GM23338 (cell line): ENCODE measurements around the gene GPC6.

Source experiments
- CREB1 ChIP-seq: fragments of 250-450 bp; sonication (Bioruptor Pico); IDR thresholded peaks from 2 replicates; pipeline ENCODE4 v1.5.0; 2020; ENCODE audit warnings: low read depth, mild to moderate bottlenecking, moderate library complexity
- EZH2 ChIP-seq: fragments of 200-600 bp; sonication (generic); IDR thresholded peaks from one replicate; pipeline ENCODE4 v1.8.0; 2017; ENCODE audit warnings: antibody characterized with exemption, mild to moderate bottlenecking, low read depth; ENCODE audit not compliant: unreplicated experiment
- EZH2phosphoT487 ChIP-seq: fragments of 200-600 bp; sonication (generic); IDR thresholded peaks from one replicate; pipeline ENCODE4 v1.8.1; 2018; ENCODE audit warnings: antibody characterized with exemption; ENCODE audit not compliant: unreplicated experiment
- JUNB ChIP-seq: IDR thresholded peaks from one replicate; pipeline ENCODE4 v1.6.1; 2016; ENCODE audit warnings: antibody characterized with exemption; ENCODE audit not compliant: unreplicated experiment
- NANOG ChIP-seq: IDR thresholded peaks from 2 replicates; pipeline ENCODE4 v1.6.1; 2016; ENCODE audit warnings: antibody characterized with exemption, borderline replicate concordance
- POLR2AphosphoS5 ChIP-seq: IDR thresholded peaks from 2 replicates; pipeline ENCODE4 v1.6.1; 2016; ENCODE audit warnings: antibody characterized with exemption, low read depth
- STAT1 ChIP-seq: IDR thresholded peaks from one replicate; pipeline ENCODE4 v1.6.1; 2016; ENCODE audit warnings: antibody characterized with exemption; ENCODE audit not compliant: unreplicated experiment
- ZNF114 ChIP-seq: fragments of 250-450 bp; sonication (Bioruptor Pico); IDR thresholded peaks from 2 replicates; pipeline ENCODE4 v1.5.0; 2020; ENCODE audit warnings: mild to moderate bottlenecking, moderate library complexity
- ZNF331 ChIP-seq: fragments of 250-450 bp; sonication (Bioruptor Pico); IDR thresholded peaks from 2 replicates; pipeline ENCODE4 v1.5.0; 2020; ENCODE audit warnings: low read depth, mild to moderate bottlenecking, moderate library complexity
- TF ChIP-seq, protein P1 (sequence below), 2 experiments: fragments of 200-600 bp in 1 of 2; sonication (generic) in 1 of 2; conservative IDR thresholded peaks; 2 replicates each; pipeline versions ENCODE4 v1.5.1 to v1.6.1; 2016 to 2017; ENCODE audit warnings: antibody characterized with exemption in 2 of 2, low read depth in 2 of 2, mild to moderate bottlenecking in 2 of 2, moderate library complexity in 1 of 2
- TF ChIP-seq, protein P2 (sequence below): IDR thresholded peaks from one replicate; pipeline ENCODE4 v1.6.1; 2018; ENCODE audit warnings: antibody characterized with exemption; ENCODE audit not compliant: unreplicated experiment
- TF ChIP-seq, protein P3 (sequence below): IDR thresholded peaks from 2 replicates; pipeline ENCODE4 v1.6.1; 2016; ENCODE audit warnings: antibody characterized with exemption
- TF ChIP-seq, protein P4 (sequence below): fragments of 250-450 bp; sonication (Bioruptor Pico); IDR thresholded peaks from 2 replicates; pipeline ENCODE4 v1.5.0; 2020; ENCODE audit warnings: mild to moderate bottlenecking, moderate library complexity

DNA sequence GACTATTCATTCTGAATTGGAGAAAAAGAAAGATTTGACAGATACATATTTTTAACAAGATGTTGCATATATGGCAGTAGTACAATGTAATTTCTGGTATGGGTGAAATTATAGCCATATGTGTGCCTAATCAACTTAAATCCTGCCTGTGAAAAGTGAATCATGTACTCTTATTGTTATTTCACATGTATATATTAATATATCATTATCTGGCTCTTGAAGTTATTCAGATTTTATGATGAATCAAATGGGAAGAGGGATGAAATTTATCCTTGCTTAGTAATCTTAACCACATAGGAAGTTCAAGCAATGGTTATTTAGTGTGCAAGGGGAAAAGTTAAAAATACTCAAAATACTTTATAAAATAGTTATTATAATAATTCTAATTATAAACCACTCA, 80.5 kb downstream of the GPC6 start:
- no peak for TF ChIP-seq EZH2
- TF ChIP-seq, protein P1, sequence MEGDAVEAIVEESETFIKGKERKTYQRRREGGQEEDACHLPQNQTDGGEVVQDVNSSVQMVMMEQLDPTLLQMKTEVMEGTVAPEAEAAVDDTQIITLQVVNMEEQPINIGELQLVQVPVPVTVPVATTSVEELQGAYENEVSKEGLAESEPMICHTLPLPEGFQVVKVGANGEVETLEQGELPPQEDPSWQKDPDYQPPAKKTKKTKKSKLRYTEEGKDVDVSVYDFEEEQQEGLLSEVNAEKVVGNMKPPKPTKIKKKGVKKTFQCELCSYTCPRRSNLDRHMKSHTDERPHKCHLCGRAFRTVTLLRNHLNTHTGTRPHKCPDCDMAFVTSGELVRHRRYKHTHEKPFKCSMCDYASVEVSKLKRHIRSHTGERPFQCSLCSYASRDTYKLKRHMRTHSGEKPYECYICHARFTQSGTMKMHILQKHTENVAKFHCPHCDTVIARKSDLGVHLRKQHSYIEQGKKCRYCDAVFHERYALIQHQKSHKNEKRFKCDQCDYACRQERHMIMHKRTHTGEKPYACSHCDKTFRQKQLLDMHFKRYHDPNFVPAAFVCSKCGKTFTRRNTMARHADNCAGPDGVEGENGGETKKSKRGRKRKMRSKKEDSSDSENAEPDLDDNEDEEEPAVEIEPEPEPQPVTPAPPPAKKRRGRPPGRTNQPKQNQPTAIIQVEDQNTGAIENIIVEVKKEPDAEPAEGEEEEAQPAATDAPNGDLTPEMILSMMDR (conservative IDR thresholded peaks at IDR 0.05; ENCODE audit: low read depth in 2 of 2): no peak
- TF ChIP-seq NANOG: no peak
- TF ChIP-seq, protein P2, sequence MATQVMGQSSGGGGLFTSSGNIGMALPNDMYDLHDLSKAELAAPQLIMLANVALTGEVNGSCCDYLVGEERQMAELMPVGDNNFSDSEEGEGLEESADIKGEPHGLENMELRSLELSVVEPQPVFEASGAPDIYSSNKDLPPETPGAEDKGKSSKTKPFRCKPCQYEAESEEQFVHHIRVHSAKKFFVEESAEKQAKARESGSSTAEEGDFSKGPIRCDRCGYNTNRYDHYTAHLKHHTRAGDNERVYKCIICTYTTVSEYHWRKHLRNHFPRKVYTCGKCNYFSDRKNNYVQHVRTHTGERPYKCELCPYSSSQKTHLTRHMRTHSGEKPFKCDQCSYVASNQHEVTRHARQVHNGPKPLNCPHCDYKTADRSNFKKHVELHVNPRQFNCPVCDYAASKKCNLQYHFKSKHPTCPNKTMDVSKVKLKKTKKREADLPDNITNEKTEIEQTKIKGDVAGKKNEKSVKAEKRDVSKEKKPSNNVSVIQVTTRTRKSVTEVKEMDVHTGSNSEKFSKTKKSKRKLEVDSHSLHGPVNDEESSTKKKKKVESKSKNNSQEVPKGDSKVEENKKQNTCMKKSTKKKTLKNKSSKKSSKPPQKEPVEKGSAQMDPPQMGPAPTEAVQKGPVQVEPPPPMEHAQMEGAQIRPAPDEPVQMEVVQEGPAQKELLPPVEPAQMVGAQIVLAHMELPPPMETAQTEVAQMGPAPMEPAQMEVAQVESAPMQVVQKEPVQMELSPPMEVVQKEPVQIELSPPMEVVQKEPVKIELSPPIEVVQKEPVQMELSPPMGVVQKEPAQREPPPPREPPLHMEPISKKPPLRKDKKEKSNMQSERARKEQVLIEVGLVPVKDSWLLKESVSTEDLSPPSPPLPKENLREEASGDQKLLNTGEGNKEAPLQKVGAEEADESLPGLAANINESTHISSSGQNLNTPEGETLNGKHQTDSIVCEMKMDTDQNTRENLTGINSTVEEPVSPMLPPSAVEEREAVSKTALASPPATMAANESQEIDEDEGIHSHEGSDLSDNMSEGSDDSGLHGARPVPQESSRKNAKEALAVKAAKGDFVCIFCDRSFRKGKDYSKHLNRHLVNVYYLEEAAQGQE: no peak
- TF ChIP-seq EZH2phosphoT487: no peak
- TF ChIP-seq ZNF114: no peak
- TF ChIP-seq CREB1: no peak
- TF ChIP-seq POLR2AphosphoS5: no peak
- TF ChIP-seq JUNB: no peak
- TF ChIP-seq STAT1: no peak
- TF ChIP-seq, protein P3, sequence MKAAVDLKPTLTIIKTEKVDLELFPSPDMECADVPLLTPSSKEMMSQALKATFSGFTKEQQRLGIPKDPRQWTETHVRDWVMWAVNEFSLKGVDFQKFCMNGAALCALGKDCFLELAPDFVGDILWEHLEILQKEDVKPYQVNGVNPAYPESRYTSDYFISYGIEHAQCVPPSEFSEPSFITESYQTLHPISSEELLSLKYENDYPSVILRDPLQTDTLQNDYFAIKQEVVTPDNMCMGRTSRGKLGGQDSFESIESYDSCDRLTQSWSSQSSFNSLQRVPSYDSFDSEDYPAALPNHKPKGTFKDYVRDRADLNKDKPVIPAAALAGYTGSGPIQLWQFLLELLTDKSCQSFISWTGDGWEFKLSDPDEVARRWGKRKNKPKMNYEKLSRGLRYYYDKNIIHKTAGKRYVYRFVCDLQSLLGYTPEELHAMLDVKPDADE: no peak
- no peak for TF ChIP-seq ZNF331 (CRISPR knock-in tag)
- TF ChIP-seq, protein P4, sequence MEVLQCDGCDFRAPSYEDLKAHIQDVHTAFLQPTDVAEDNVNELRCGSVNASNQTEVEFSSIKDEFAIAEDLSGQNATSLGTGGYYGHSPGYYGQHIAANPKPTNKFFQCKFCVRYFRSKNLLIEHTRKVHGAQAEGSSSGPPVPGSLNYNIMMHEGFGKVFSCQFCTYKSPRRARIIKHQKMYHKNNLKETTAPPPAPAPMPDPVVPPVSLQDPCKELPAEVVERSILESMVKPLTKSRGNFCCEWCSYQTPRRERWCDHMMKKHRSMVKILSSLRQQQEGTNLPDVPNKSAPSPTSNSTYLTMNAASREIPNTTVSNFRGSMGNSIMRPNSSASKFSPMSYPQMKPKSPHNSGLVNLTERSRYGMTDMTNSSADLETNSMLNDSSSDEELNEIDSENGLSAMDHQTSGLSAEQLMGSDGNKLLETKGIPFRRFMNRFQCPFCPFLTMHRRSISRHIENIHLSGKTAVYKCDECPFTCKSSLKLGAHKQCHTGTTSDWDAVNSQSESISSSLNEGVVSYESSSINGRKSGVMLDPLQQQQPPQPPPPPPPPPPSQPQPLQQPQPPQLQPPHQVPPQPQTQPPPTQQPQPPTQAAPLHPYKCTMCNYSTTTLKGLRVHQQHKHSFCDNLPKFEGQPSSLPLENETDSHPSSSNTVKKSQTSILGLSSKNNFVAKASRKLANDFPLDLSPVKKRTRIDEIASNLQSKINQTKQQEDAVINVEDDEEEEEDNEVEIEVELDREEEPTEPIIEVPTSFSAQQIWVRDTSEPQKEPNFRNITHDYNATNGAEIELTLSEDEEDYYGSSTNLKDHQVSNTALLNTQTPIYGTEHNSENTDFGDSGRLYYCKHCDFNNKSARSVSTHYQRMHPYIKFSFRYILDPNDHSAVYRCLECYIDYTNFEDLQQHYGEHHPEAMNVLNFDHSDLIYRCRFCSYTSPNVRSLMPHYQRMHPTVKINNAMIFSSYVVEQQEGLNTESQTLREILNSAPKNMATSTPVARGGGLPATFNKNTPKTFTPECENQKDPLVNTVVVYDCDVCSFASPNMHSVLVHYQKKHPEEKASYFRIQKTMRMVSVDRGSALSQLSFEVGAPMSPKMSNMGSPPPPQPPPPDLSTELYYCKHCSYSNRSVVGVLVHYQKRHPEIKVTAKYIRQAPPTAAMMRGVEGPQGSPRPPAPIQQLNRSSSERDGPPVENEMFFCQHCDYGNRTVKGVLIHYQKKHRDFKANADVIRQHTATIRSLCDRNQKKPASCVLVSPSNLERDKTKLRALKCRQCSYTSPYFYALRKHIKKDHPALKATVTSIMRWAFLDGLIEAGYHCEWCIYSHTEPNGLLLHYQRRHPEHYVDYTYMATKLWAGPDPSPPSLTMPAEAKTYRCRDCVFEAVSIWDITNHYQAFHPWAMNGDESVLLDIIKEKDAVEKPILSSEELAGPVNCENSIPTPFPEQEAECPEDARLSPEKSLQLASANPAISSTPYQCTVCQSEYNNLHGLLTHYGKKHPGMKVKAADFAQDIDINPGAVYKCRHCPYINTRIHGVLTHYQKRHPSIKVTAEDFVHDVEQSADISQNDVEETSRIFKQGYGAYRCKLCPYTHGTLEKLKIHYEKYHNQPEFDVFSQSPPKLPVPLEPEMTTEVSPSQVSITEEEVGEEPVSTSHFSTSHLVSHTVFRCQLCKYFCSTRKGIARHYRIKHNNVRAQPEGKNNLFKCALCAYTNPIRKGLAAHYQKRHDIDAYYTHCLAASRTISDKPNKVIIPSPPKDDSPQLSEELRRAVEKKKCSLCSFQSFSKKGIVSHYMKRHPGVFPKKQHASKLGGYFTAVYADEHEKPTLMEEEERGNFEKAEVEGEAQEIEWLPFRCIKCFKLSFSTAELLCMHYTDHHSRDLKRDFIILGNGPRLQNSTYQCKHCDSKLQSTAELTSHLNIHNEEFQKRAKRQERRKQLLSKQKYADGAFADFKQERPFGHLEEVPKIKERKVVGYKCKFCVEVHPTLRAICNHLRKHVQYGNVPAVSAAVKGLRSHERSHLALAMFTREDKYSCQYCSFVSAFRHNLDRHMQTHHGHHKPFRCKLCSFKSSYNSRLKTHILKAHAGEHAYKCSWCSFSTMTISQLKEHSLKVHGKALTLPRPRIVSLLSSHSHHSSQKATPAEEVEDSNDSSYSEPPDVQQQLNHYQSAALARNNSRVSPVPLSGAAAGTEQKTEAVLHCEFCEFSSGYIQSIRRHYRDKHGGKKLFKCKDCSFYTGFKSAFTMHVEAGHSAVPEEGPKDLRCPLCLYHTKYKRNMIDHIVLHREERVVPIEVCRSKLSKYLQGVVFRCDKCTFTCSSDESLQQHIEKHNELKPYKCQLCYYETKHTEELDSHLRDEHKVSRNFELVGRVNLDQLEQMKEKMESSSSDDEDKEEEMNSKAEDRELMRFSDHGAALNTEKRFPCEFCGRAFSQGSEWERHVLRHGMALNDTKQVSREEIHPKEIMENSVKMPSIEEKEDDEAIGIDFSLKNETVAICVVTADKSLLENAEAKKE (CRISPR knock-in tag): no peak
